Measurements from ENCODE around the gene LCE3D.
"Not testable (repeated sequence)": the region's sequence is repeated elsewhere in the genome, so short reads cannot be mapped to it uniquely, and the experiment has no call there.

LCE3D gene

GRCh38 chr1:152580433-152580832 lies at the start of gene LCE3D:
LCE3D (minus strand) TSS chr1:152580516; CDS start chr1:152579936, 580 bp downstream.
- Mint-ChIP-seq H3K9me3 (no peaks in the 10 kb centered on the region), H3K27ac (no peak within 1 kb of the TSS), H3K27me3 (ENCODE audit: low read depth) (peaks cover 9% of the 10 kb centered on the region), H3K36me3 (ENCODE audit: low read depth) (no peaks in the 10 kb centered on the region), H3K4me3 (no peak within 1 kb of the TSS), H3K4me1 (ENCODE audit: low read depth) (no peaks in the 10 kb centered on the region)
- DNase-seq (ENCODE audit: low spot score), result no peak

GRCh38 chr1:152626744-152627143 lies 46.4 kb upstream of the LCE3D start:
- H3K4me3 Mint-ChIP-seq, result no peak overlapping the region
- DNase-seq (ENCODE audit: low spot score), result no peak

GRCh38 chr1:152623203-152623844 lies 43.0 kb upstream of the LCE3D start:
- no peaks in the 10 kb centered on the region for H3K36me3 Mint-ChIP-seq (ENCODE audit: low read depth)
- DNase-seq (ENCODE audit: low spot score), result no peak
- peaks cover 18% of the 10 kb centered on the region for H3K27me3 Mint-ChIP-seq (ENCODE audit: low read depth)
- no peaks in the 10 kb centered on the region for H3K4me1 Mint-ChIP-seq (ENCODE audit: low read depth)
- no peak overlapping the region for H3K4me3 Mint-ChIP-seq
- H3K27ac Mint-ChIP-seq, result no peak overlapping the region
- H3K9me3 Mint-ChIP-seq, result peaks cover 10% of the 10 kb centered on the region

More at GRCh38 chr1:152626744-152627143, 46.4 kb upstream of the LCE3D start:
- H3K9me3 Mint-ChIP-seq, result no peaks in the 10 kb centered on the region
- no peaks in the 10 kb centered on the region for H3K4me1 Mint-ChIP-seq (ENCODE audit: low read depth)
- no peaks in the 10 kb centered on the region for H3K36me3 Mint-ChIP-seq (ENCODE audit: low read depth)
- peaks cover 14% of the 10 kb centered on the region for H3K27me3 Mint-ChIP-seq (ENCODE audit: low read depth)
- H3K27ac Mint-ChIP-seq, result no peak overlapping the region

GRCh38 chr1:152622803-152623202 lies 42.5 kb upstream of the LCE3D start, which contains the start of gene LCE3A:
LCE3A (minus strand) TSS chr1:152623103; CDS start chr1:152623103, 0 bp downstream.
- peaks cover 11% of the 10 kb centered on the region for H3K9me3 Mint-ChIP-seq
- no peak within 1 kb of the TSS for H3K27ac Mint-ChIP-seq
- peaks cover 17% of the 10 kb centered on the region for H3K27me3 Mint-ChIP-seq (ENCODE audit: low read depth)
- H3K4me3 Mint-ChIP-seq, result no peak within 1 kb of the TSS
- no peaks in the 10 kb centered on the region for H3K4me1 Mint-ChIP-seq (ENCODE audit: low read depth)
- H3K36me3 Mint-ChIP-seq (ENCODE audit: low read depth), result no peaks in the 10 kb centered on the region
- DNase-seq (ENCODE audit: low spot score), result no peak

- DNase-seq (ENCODE audit: low spot score), result no peak
- H3K36me3 Mint-ChIP-seq (ENCODE audit: low read depth), result no peaks in the 10 kb centered on the region
- no peaks in the 10 kb centered on the region for H3K4me1 Mint-ChIP-seq (ENCODE audit: low read depth)
- H3K9me3 Mint-ChIP-seq, result peaks cover 11% of the 10 kb centered on the region
- no peak overlapping the region for H3K4me3 Mint-ChIP-seq
- no peak overlapping the region for H3K27ac Mint-ChIP-seq
- peaks cover 14% of the 10 kb centered on the region for H3K27me3 Mint-ChIP-seq (ENCODE audit: low read depth)
Measured at GRCh38 chr1:152621993-152622392, 41.7 kb upstream of the LCE3D start.

- Mint-ChIP-seq H3K4me3 (no peak within 1 kb of the TSS), H3K27me3 (ENCODE audit: low read depth) (no peaks in the 10 kb centered on the region), H3K9me3 (peaks cover 3% of the 10 kb centered on the region), H3K36me3 (ENCODE audit: low read depth) (no peaks in the 10 kb centered on the region), H3K4me1 (ENCODE audit: low read depth) (no peaks in the 10 kb centered on the region), H3K27ac (no peak within 1 kb of the TSS)
- no peak for DNase-seq (ENCODE audit: low spot score)
Measured at GRCh38 chr1:152613511-152613910, 33.2 kb upstream of the LCE3D start, which contains the start of gene LCE3B. LCE3B (plus strand) TSS chr1:152613811; CDS start chr1:152613811, 0 bp downstream.

GRCh38 chr1:152599934-152600333 lies 19.6 kb upstream of the LCE3D start, which contains the start of gene LCE3C:
LCE3C (plus strand) TSS chr1:152600234; CDS start chr1:152600732, 498 bp downstream.
- no peak for DNase-seq (ENCODE audit: low spot score)
- Mint-ChIP-seq H3K27ac (no peak within 1 kb of the TSS), H3K4me3 (no peak within 1 kb of the TSS), H3K36me3 (ENCODE audit: low read depth) (no peaks in the 10 kb centered on the region), H3K27me3 (ENCODE audit: low read depth) (no peaks in the 10 kb centered on the region), H3K9me3 (no peaks in the 10 kb centered on the region), H3K4me1 (ENCODE audit: low read depth) (no peaks in the 10 kb centered on the region)

GRCh38 chr1:152596986-152597385 lies 16.7 kb upstream of the LCE3D start:
- H3K27ac Mint-ChIP-seq, result no peak overlapping the region
- DNase-seq (ENCODE audit: low spot score), result no peak
- no peaks in the 10 kb centered on the region for H3K36me3 Mint-ChIP-seq (ENCODE audit: low read depth)
- H3K27me3 Mint-ChIP-seq (ENCODE audit: low read depth), result no peaks in the 10 kb centered on the region
- H3K4me1 Mint-ChIP-seq (ENCODE audit: low read depth), result no peaks in the 10 kb centered on the region
- H3K9me3 Mint-ChIP-seq, result no peaks in the 10 kb centered on the region
- H3K4me3 Mint-ChIP-seq, result no peak overlapping the region

GRCh38 chr1:152585586-152585985 lies 5.3 kb upstream of the LCE3D start:
- no peaks in the 10 kb centered on the region for H3K27me3 Mint-ChIP-seq (ENCODE audit: low read depth)
- H3K4me1 Mint-ChIP-seq (ENCODE audit: low read depth), result no peaks in the 10 kb centered on the region
- no peaks in the 10 kb centered on the region for H3K9me3 Mint-ChIP-seq
- no peak overlapping the region for H3K27ac Mint-ChIP-seq
- no peak overlapping the region for H3K4me3 Mint-ChIP-seq
- no peak for DNase-seq (ENCODE audit: low spot score)
- no peaks in the 10 kb centered on the region for H3K36me3 Mint-ChIP-seq (ENCODE audit: low read depth)

- Mint-ChIP-seq H3K4me3 (no peak overlapping the region), H3K36me3 (ENCODE audit: low read depth) (no peaks in the 10 kb centered on the region), H3K27me3 (ENCODE audit: low read depth) (peaks cover 9% of the 10 kb centered on the region), H3K9me3 (no peaks in the 10 kb centered on the region), H3K4me1 (ENCODE audit: low read depth) (no peaks in the 10 kb centered on the region), H3K27ac (no peak overlapping the region)
- DNase-seq (ENCODE audit: low spot score), result no peak
Measured at GRCh38 chr1:152582647-152583046, 2.3 kb upstream of the LCE3D start.

- H3K9me3 Mint-ChIP-seq; H3K4me3 Mint-ChIP-seq; DNase-seq (ENCODE audit: low spot score); H3K4me1 Mint-ChIP-seq (ENCODE audit: low read depth); H3K36me3 Mint-ChIP-seq (ENCODE audit: low read depth); H3K27ac Mint-ChIP-seq: not testable (repeated sequence)
- peaks cover 15% of the 10 kb centered on the region for H3K27me3 Mint-ChIP-seq (ENCODE audit: low read depth)
Measured at GRCh38 chr1:152579526-152579925, 790 bp downstream of the LCE3D start.

- no peak overlapping the region for H3K27ac Mint-ChIP-seq
- no peaks in the 10 kb centered on the region for H3K36me3 Mint-ChIP-seq (ENCODE audit: low read depth)
- peaks cover 20% of the 10 kb centered on the region for H3K27me3 Mint-ChIP-seq (ENCODE audit: low read depth)
Measured at GRCh38 chr1:152577168-152577567, 3.1 kb downstream of the LCE3D start.

GRCh38 chr1:152566681-152567080 lies 13.6 kb downstream of the LCE3D start, which contains the start of gene LCE3E:
LCE3E (minus strand) TSS chr1:152566780; CDS start chr1:152566208, 572 bp downstream.
- Mint-ChIP-seq H3K36me3 (ENCODE audit: low read depth) (no peaks in the 10 kb centered on the region), H3K9me3 (no peaks in the 10 kb centered on the region), H3K27ac (no peak within 1 kb of the TSS), H3K27me3 (ENCODE audit: low read depth) (peaks cover 2% of the 10 kb centered on the region), H3K4me3 (no peak within 1 kb of the TSS), H3K4me1 (ENCODE audit: low read depth) (no peaks in the 10 kb centered on the region)
- DNase-seq (ENCODE audit: low spot score), result no peak

More at GRCh38 chr1:152577168-152577567, 3.1 kb downstream of the LCE3D start:
- Mint-ChIP-seq H3K9me3 (no peaks in the 10 kb centered on the region), H3K4me1 (ENCODE audit: low read depth) (no peaks in the 10 kb centered on the region), H3K4me3 (no peak overlapping the region)
- DNase-seq (ENCODE audit: low spot score), result peak; percentile 27

GRCh38 chr1:152565535-152566215 lies 14.6 kb downstream of the LCE3D start:
- H3K4me3 Mint-ChIP-seq, result no peak overlapping the region
- H3K4me1 Mint-ChIP-seq (ENCODE audit: low read depth), result no peaks in the 10 kb centered on the region
- H3K36me3 Mint-ChIP-seq (ENCODE audit: low read depth), result no peaks in the 10 kb centered on the region
- H3K27ac Mint-ChIP-seq, result no peak overlapping the region
- no peaks in the 10 kb centered on the region for H3K9me3 Mint-ChIP-seq
- no peak for DNase-seq (ENCODE audit: low spot score)
- H3K27me3 Mint-ChIP-seq (ENCODE audit: low read depth), result peaks cover 2% of the 10 kb centered on the region

Data from T-helper 2 cell treated with Interferon-gamma antibody and Interleukin-4, amounts not matched to agents 5 μg/mL and 100 μg/mL, for 36 hours (primary cell).